Left ventricle myocardium inferior (tissue), 1 donor: Measurements from ENCODE around the gene FAM174A. TPM values are rescaled to one million over a fixed set of nuclear protein-coding genes. Genes with fewer than 3 reads are reported as not detected.

Experiments used
- DNase-seq: peaks from one replicate; pipeline ENCODE4 v3.0.0-alpha.2; 2020
- H3K27ac ChIP-seq: fragments of 200-600 bp; replicated peaks from 2 replicates; pipeline ENCODE4 v1.8.0; 2021
- H3K27me3 ChIP-seq: fragments of 200-600 bp; 2 replicates; pipeline ENCODE4 v1.8.0; 2021; ENCODE audit warnings: low read depth
- H3K36me3 ChIP-seq: fragments of 200-600 bp; 2 replicates; pipeline ENCODE4 v1.8.0; 2021
- H3K4me1 ChIP-seq: fragments of 200-600 bp; 2 replicates; pipeline ENCODE4 v1.8.0; 2021
- H3K4me3 ChIP-seq: fragments of 200-600 bp; 2 replicates; pipeline ENCODE4 v1.8.0; 2021; ENCODE audit warnings: mild to moderate bottlenecking, moderate library complexity
- H3K9me3 ChIP-seq: fragments of 200-600 bp; replicated peaks from 2 replicates; pipeline ENCODE4 v1.8.0; 2021
- intact Hi-C: fragments of 100-400 bp; cut with micrococcal nuclease; formaldehyde crosslinking; loops from one replicate; pipeline ENCODE4 v1.11.0; 2022
- total RNA-seq: library from RNA; stranded (reverse); fragmentation: NEBNext Ultra II Directional; extraction: Animal tissue kit (Norgen Biotek cat#: 25700); gene quantifications from one replicate; pipeline ENCODE4 v1.2.1, GENCODE V29; 2021
- TF ChIP-seq, protein P1 (sequence below): fragments of 200-600 bp; IDR thresholded peaks from 2 replicates; pipeline ENCODE4 v1.8.0; 2021; ENCODE audit warnings: antibody characterized with exemption, mild to moderate bottlenecking, borderline replicate concordance
- donor health status: DM: no; HTN: yes; CAD: no; lungs with severe emphysema.

FAM174A gene
- total RNA-seq, 1 donor from 2014 or later: 20.6 TPM

DNA sequence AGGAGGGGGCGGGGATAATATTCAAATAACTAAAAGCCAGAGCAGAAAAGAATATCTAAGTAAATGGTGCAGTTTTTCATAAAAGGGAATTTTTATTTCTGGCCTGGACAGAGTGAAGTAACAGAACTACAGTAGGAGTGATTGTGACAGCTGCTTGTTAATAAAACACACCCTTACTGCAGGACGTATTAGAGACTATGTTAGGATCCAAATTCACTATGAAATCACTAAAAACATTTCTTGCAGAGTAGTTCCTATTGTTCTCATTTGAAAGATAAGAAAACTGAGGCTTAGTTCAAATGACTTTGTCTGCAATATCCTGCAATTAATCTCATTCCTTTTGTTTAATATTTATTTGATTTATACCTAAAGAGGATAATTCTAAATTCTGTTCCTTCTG is 39.5 kb downstream of the FAM174A start:
- no peak for DNase-seq
- Histone ChIP-seq H3K27me3 (no peaks in the 10 kb centered on the region), H3K4me3 (no peak overlapping the region), H3K9me3 (no peaks in the 10 kb centered on the region), H3K36me3 (no peaks in the 10 kb centered on the region), H3K4me1 (peaks cover 31% of the 10 kb centered on the region), H3K27ac (peak overlapping the region; percentile 74)
- intact Hi-C loops: no loop called here
- TF ChIP-seq, protein P1, sequence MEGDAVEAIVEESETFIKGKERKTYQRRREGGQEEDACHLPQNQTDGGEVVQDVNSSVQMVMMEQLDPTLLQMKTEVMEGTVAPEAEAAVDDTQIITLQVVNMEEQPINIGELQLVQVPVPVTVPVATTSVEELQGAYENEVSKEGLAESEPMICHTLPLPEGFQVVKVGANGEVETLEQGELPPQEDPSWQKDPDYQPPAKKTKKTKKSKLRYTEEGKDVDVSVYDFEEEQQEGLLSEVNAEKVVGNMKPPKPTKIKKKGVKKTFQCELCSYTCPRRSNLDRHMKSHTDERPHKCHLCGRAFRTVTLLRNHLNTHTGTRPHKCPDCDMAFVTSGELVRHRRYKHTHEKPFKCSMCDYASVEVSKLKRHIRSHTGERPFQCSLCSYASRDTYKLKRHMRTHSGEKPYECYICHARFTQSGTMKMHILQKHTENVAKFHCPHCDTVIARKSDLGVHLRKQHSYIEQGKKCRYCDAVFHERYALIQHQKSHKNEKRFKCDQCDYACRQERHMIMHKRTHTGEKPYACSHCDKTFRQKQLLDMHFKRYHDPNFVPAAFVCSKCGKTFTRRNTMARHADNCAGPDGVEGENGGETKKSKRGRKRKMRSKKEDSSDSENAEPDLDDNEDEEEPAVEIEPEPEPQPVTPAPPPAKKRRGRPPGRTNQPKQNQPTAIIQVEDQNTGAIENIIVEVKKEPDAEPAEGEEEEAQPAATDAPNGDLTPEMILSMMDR: no peak

DNA sequence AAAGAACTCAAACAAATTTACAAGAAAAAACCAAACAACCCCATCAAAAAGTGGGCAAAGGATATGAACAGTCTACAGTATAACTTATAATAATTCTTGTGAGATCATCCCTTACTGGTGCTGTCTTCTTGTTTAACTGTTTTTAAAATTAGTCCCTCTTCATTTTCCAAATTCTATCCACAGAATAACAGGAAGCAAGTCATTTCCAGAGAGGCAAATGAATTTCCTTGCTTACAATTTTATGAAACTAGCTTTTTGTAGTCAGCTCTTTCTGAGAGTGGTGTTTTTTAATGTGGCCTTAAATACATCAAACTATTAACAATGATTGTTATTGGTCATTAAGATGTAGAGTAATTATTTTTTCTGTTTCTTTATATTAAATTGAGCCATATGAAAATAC is 40.6 kb downstream of the FAM174A start:
- Histone ChIP-seq H3K4me1 (peaks cover 31% of the 10 kb centered on the region), H3K9me3 (no peaks in the 10 kb centered on the region), H3K36me3 (no peaks in the 10 kb centered on the region), H3K27ac (peak overlapping the region; percentile 74), H3K27me3 (no peaks in the 10 kb centered on the region), H3K4me3 (no peak overlapping the region)
- TF ChIP-seq, protein P1: no peak
- no peak for DNase-seq
- intact Hi-C loops: no loop called here

DNA sequence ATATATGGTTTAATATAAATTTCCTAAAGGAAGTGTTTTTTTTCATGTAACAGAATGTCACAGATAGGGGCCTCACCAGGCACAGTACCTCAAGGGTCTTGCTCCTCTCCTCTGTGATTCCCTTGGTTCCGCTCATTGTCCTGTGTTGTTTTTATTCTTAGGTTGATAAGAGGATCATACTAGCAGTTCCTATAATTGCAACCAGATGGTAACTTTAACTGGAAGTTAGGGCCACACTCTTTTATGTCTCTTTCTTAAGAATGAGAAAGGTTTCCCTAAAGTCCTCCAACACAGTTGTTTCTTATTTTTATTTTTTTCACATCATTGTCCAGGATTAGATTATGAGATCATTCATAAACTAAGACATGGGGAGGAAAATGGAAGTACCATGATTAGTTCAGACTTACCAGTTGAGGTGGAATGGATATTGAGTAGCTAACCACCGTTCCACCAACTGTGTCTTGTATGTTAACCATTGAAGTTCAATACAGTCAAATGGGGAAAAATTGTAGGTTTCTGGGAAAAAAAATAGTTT is 41.1 kb downstream of the FAM174A start:
- Histone ChIP-seq H3K4me1 (peaks cover 31% of the 10 kb centered on the region), H3K27ac (peak overlapping the region; percentile 74), H3K27me3 (no peaks in the 10 kb centered on the region), H3K4me3 (no peak overlapping the region), H3K9me3 (no peaks in the 10 kb centered on the region), H3K36me3 (no peaks in the 10 kb centered on the region)
- no peak for DNase-seq
- intact Hi-C loops: no loop called here
- TF ChIP-seq, protein P1: no peak

DNA sequence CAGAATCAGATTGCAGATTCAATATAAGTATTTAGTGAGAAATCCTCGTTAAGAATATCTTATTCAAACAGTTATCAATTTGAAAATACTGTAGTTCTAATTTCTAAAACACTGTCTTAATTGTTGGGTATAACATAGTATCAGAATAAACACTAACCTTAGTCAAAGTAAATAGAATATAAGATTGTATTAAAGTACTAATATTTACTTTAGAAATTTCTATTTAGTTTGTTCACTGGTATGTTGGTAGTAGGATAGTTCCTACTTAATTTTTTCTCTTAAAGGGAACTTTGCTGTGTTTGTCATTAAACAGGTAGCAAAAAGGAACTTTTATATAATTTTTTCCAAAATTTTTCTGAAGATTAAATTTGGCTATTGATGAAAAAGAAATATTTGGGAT is 42.3 kb downstream of the FAM174A start:
- TF ChIP-seq, protein P1: no peak
- Histone ChIP-seq H3K27me3 (no peaks in the 10 kb centered on the region), H3K4me3 (no peak overlapping the region), H3K4me1 (peaks cover 31% of the 10 kb centered on the region), H3K9me3 (no peaks in the 10 kb centered on the region), H3K27ac (peak overlapping the region; percentile 74), H3K36me3 (no peaks in the 10 kb centered on the region)
- intact Hi-C loops: no loop called here
- no peak for DNase-seq

DNA sequence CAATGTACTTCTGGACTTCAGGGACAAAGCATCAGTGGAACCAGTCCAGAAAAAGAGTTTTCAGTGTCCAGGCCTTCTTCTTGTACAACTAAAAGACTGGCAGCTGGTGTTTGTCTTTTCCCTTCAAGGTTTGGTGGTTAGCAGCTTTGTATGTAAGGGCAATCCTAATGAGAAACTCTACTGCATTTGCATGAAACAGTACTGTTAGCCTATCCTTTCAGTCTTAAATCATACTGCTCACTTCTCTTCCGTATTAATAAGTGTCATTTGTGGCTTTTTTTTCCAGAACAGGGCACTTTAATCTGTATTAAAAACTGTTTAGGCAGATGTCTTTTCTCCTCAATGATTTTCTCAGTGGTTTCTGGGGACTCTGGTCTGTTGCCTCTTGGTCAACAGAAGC is 48.9 kb downstream of the FAM174A start:
- H3K4me1 ChIP-seq: no peaks in the 10 kb centered on the region
- no peak for DNase-seq
- H3K27ac ChIP-seq: no peak overlapping the region
- intact Hi-C loops: no loop called here
- peaks cover 14% of the 10 kb centered on the region for H3K36me3 ChIP-seq
- TF ChIP-seq, protein P1: no peak
- H3K9me3 ChIP-seq: no peaks in the 10 kb centered on the region
- H3K4me3 ChIP-seq: no peak overlapping the region
- H3K27me3 ChIP-seq: no peaks in the 10 kb centered on the region
